IPS-15b (cell line): ENCODE measurements around the gene NISCH.

Experiments
- H3K27me3 ChIP-seq: one replicate; pipeline ENCODE4 v1.6.1; 2013; ENCODE audit warnings: low read length; ENCODE audit not compliant: control insufficient read depth, insufficient read depth
- H3K36me3 ChIP-seq: one replicate; pipeline ENCODE4 v1.6.1; 2013; ENCODE audit warnings: low read length; ENCODE audit not compliant: control insufficient read depth, insufficient read depth
- H3K4me1 ChIP-seq: one replicate; pipeline ENCODE4 v1.6.1; 2013; ENCODE audit warnings: mild to moderate bottlenecking, low read length; ENCODE audit not compliant: control insufficient read depth, insufficient read depth
- H3K4me3 ChIP-seq: one replicate; pipeline ENCODE4 v1.5.1; 2013; ENCODE audit warnings: low read depth, low read length
- H3K9ac ChIP-seq: one replicate; pipeline ENCODE4 v1.6.1; 2013; ENCODE audit warnings: low read depth, mild to moderate bottlenecking, low read length
- H3K9me3 ChIP-seq: one replicate; pipeline ENCODE4 v1.6.1; 2013; ENCODE audit warnings: mild to moderate bottlenecking, low read length; ENCODE audit not compliant: control insufficient read depth, insufficient read depth

NISCH gene

GRCh38 chr3:52470920-52471319 lies 15.5 kb downstream of the NISCH start:
- H3K36me3 ChIP-seq: peaks cover 30% of the 10 kb centered on the region
- no peak overlapping the region for H3K4me3 ChIP-seq
- no peaks in the 10 kb centered on the region for H3K4me1 ChIP-seq
- H3K9me3 ChIP-seq: no peaks in the 10 kb centered on the region
- no peak overlapping the region for H3K9ac ChIP-seq
- no peaks in the 10 kb centered on the region for H3K27me3 ChIP-seq

DNA sequence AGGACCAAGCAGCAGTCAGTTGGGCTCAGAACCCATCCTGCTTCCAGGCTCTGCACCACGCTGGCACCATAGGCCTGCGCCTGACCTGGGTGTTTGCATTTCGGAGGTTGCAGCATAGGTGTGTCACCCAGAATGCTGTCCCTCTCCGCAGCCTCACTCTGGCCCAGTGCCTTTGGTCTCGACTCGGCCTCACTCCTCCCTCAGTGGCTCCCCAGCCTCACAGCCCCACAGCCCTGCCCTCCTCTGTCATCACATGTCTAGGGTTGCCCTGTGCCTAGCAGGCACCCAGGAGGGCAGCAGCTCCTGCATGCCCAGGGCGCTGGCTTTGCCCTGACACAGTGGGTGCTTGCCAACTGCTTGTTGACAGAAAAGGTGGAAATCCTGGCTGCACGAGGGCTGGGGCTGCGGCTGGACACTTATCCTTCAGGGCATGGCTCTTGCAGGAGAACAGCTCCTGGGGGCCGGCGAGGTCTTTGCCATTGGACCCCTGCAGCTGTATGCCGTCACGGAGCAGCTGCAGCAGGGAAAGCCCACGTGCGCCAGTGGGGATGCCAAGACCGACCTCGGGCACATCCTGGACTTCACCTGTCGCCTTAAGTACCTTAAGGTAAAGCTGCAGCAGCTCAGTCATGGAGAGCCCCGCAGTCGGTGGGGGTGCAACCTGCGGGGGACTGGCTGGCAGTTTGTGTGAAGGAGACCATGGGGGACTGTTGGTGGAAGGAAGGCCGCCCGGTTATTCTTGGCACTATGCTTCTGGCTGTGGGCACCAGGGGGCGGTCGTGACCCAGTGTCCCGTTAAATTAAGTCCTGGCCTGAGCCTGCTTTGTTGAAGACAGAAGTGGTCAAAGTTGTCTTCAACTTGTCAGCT lies 16.2 kb downstream of the NISCH start:
- H3K4me1 ChIP-seq: no peaks in the 10 kb centered on the region
- H3K4me3 ChIP-seq: no peak overlapping the region
- peaks cover 37% of the 10 kb centered on the region for H3K36me3 ChIP-seq
- H3K9me3 ChIP-seq: no peaks in the 10 kb centered on the region
- H3K9ac ChIP-seq: no peak overlapping the region
- no peaks in the 10 kb centered on the region for H3K27me3 ChIP-seq

DNA sequence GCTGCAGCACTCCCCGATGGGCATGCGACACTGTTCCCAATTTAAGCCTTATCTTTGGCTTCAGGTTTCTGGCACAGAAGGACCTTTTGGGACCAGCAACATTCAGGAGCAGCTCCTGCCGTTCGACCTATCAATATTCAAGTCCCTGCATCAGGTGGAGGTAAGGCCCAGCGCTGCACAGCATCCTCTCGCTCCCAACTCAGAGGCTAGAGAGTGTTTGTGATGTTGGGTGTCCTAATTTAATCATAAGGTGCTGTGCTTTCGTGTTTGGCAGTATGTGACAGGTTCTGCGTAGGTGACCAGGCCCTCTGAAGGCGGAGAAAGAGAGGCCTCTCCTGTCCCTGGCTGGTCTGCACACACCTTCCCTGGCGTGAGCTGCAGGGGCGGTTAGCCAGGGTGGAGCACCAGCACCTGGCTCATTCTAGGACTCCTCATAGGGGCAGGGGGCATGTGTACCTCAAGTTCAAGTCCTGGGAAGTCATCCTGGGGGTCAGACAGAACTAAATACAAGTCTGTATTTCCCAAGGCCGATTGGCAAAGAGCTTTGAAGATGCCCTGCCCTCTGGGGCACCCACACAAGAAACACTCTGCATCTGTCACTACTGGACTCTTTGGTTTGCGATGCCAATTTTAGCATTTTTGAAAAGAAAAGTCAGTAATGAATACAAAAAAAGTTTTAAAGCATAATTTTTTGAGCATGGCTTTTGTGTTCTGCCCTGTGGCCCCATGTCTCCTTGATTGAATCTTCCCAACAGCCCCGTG lies 17.0 kb downstream of the NISCH start:
- H3K4me3 ChIP-seq: no peak overlapping the region
- H3K27me3 ChIP-seq: no peaks in the 10 kb centered on the region
- no peaks in the 10 kb centered on the region for H3K9me3 ChIP-seq
- peaks cover 43% of the 10 kb centered on the region for H3K36me3 ChIP-seq
- H3K4me1 ChIP-seq: no peaks in the 10 kb centered on the region
- H3K9ac ChIP-seq: no peak overlapping the region

DNA sequence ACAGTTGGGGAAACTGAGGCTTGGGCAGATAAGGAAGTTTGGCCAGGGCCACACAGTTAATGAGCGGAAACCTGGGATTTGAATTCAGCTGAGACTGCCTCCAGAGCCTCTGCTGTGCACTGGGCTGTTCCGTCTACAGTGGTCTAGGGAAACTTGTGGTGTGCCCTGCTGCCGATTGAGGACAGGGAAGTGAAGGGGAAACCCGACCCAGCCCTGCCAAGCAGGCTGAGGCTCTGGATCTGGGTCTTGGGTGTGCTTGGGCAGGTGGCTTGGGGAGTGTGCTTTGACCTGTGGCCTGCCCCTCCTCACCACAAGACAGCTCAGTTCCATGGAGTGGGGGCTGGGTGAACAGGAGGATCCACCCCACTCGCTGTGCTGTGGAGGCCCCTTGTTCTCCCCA lies 17.6 kb downstream of the NISCH start:
- Histone ChIP-seq H3K9ac (no peak overlapping the region), H3K36me3 (peaks cover 48% of the 10 kb centered on the region), H3K4me3 (no peak overlapping the region), H3K27me3 (no peaks in the 10 kb centered on the region), H3K4me1 (no peaks in the 10 kb centered on the region), H3K9me3 (no peaks in the 10 kb centered on the region)

DNA sequence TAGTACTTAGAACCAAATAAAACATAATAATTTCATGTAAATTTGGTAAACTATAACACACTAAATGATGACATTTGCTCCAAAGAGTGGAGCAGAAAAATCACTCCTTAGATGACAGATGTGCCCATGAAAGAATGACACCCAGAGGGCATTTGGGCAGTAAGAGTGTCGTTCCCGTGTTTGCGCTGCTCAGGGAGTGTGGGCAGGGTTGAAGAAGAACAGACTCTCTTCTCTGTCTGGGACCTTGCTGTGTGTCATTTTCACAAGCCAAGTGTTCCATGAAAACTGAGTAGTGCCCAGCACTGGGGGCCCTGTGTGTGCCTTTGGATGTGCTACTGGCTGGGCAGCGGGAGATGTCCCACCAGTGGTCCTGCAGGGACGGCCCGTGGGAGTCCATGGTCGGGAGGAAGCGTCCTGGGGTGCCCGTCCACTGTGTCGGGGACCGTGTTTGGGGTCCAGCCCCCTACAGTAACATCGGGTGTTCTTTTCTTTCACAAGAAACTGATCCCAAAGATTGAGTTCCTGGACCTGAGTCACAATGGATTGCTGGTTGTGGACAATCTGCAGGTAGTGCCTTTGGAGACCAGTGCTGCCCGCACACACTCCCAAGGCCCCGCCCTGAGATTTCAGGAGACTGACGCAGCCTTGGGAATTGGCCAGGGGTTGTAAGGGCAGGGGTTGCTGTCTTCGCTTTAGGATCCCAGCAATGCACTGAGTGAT lies 21.8 kb downstream of the NISCH start:
- no peak overlapping the region for H3K9ac ChIP-seq
- H3K36me3 ChIP-seq: peaks cover 72% of the 10 kb centered on the region
- no peaks in the 10 kb centered on the region for H3K9me3 ChIP-seq
- no peaks in the 10 kb centered on the region for H3K4me1 ChIP-seq
- no peaks in the 10 kb centered on the region for H3K27me3 ChIP-seq
- no peak overlapping the region for H3K4me3 ChIP-seq

- H3K4me1 ChIP-seq: no peaks in the 10 kb centered on the region
- H3K9me3 ChIP-seq: no peaks in the 10 kb centered on the region
- no peaks in the 10 kb centered on the region for H3K27me3 ChIP-seq
- H3K9ac ChIP-seq: no peak overlapping the region
- peaks cover 69% of the 10 kb centered on the region for H3K36me3 ChIP-seq
- H3K4me3 ChIP-seq: no peak overlapping the region
Measured at GRCh38 chr3:52477796-52478095, 22.3 kb downstream of the NISCH start.

- Histone ChIP-seq H3K9ac (no peak overlapping the region), H3K4me1 (no peaks in the 10 kb centered on the region), H3K4me3 (no peak overlapping the region), H3K27me3 (no peaks in the 10 kb centered on the region), H3K36me3 (peaks cover 61% of the 10 kb centered on the region), H3K9me3 (no peaks in the 10 kb centered on the region)
Measured at GRCh38 chr3:52479037-52479876, 23.9 kb downstream of the NISCH start.

DNA sequence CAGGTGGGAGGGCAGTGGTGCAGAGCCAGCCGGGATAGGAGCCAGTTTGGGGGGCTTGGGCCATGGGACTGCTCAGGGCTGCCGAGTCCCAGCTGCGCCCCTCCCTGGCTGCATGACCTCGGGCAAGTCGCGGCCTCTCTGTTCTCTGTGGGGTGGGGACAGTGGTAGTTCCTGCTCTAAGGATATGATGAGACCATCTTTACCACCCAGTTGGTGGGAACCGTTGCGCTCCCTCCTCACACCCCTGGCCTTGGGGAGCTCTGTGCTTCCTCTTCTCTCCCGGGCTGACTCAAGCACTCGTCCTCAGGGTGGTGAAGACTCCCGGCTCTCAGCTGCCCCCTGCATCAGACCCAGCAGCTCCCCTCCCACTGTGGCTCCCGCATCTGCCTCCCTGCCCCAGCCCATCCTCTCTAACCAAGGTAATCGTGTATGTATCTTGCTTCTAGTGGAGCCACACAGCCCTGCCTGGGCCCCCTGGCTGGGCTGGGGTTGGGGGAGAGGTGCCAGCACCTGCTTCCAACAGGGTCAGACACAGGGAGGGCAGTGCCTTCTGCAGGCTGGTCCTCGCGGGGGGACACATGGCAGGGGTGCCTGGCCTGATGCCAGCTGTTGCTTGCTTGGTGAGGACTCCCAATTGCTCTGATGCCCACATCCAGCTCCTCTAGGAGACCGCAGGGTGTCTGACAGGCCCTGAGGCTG lies 24.6 kb downstream of the NISCH start:
- H3K9ac ChIP-seq: no peak overlapping the region
- H3K9me3 ChIP-seq: no peaks in the 10 kb centered on the region
- H3K4me1 ChIP-seq: no peaks in the 10 kb centered on the region
- no peaks in the 10 kb centered on the region for H3K27me3 ChIP-seq
- H3K4me3 ChIP-seq: no peak overlapping the region
- peaks cover 61% of the 10 kb centered on the region for H3K36me3 ChIP-seq

- H3K4me3 ChIP-seq: no peak overlapping the region
- H3K36me3 ChIP-seq: peaks cover 66% of the 10 kb centered on the region
- no peak overlapping the region for H3K9ac ChIP-seq
- H3K9me3 ChIP-seq: no peaks in the 10 kb centered on the region
- no peaks in the 10 kb centered on the region for H3K4me1 ChIP-seq
- H3K27me3 ChIP-seq: no peaks in the 10 kb centered on the region
Measured at GRCh38 chr3:52480768-52481715, 25.6 kb downstream of the NISCH start.

GRCh38 chr3:52481819-52482521 lies 26.6 kb downstream of the NISCH start:
- H3K4me1 ChIP-seq: no peaks in the 10 kb centered on the region
- H3K4me3 ChIP-seq: no peak overlapping the region
- H3K27me3 ChIP-seq: no peaks in the 10 kb centered on the region
- H3K9me3 ChIP-seq: no peaks in the 10 kb centered on the region
- H3K9ac ChIP-seq: no peak overlapping the region
- H3K36me3 ChIP-seq: peaks cover 67% of the 10 kb centered on the region
